ENCODE measurements around the gene NDUFAF2.
"Not testable (repeated sequence)": the region's sequence is repeated elsewhere in the genome, so short reads cannot be mapped to it uniquely, and the experiment has no call there.

NDUFAF2 gene

DNA sequence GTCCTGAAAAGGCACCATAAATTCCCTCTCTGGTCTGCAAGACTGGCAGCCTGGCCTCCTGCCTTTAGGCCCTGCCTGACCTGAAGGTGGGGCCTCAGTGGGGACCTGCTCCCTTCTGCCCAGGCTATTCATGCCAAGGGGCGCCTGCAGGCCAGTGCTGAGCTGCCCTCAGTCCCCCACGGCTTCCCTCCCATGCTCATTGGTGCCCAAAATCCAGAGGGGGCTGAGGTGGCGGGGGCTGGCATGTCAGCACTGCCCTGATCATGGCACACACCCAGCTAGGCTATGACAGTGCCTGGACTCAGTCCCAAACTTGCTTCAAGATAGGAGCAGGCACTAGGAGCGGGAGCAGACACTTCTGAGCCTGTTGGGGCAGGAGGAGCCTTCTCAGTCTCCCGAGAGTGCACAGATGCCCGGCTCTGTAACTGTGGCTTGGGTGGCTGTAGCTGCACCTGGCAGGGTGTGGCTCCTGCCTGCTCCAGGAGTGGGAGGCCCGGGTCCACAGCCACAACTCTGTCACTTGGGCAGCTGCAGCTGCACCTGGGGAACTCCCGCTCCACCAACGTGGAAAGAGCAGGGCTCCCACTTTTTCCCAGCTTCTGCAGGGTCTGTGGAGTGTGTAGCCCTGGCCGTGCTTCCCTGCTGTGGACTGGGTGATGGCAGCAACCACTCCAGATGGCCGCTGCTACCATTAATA, 49.0 kb downstream of the NDUFAF2 start:
- DNase-seq = no peak

DNA sequence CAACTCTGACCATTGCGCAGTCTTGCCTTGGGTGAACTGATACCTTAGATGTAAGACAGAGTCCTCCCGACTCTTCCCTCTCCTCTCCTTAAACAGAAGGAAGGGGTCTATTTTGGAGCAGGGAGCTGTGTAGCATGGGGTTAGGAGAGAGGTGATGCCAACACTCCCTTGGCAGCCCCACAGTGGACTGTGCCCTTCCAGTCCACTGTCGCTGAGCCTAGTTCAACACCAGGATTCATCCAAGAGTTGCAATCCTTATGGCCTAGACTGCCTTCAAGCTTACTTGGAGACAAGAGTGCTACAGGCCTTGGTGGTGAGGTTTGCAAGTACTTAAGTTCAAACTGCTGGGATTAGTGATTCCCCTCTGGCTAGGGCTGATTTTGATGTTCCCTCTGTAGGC, 51.4 kb downstream of the NDUFAF2 start:
- DNase-seq = no peak

DNA sequence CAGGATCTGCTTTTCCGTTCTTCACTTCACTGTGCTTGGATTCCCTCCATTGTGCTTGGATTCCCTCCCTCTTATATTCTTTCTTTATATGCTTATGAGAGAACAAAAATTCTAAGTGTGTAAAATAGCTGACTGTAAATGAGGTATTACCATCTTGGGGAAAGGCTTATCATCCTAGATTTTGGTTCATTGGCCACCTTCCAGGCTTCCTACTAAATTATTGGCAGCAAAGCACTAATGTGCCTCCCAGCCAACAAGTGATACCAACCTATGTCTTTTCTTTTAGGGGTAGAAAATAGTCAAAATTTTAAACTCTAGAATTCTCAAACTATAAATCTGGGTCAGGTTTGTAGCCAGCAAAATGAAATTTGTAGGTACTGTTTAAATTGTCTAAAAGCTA, 52.7 kb downstream of the NDUFAF2 start:
- DNase-seq = peak; percentile 22

DNA sequence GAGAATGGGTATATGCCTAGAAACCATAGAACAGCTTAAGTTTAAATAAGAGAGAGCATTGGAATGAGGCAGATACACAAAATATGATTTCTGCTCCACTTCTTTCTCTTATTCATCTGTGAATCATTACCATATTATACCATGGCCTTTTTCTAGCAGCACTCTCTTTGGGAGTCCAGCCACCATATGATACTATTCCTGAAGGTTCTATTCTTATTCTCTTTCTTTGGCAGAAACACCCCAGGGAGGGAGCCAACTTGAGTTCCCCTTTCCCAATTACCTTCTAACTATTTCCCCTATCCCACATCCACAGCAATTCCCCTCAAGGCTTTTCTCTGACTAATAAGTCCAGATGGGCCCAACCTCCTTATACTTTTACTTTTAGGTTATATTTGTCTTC, 55.9 kb downstream of the NDUFAF2 start:
- DNase-seq = no peak

DNA sequence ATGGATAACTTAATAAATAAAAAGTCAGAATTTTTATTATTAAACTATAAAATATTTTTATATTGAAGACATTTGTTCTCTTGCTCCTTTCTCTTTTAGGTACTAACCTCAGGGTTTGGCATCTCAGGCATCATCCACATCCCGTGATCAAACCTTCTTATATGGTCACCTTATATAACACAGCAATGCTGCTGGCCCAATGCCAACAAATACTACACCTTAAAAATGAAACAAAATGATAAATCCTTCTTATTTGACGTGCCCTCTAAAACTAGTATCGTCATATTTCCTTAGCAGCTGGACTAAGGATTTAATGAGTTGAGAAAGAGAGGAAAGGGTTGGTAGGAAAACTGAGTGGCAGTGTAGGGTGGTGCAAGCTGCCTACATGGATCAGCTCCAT, 56.6 kb downstream of the NDUFAF2 start:
- peak; percentile 6 for DNase-seq

DNA sequence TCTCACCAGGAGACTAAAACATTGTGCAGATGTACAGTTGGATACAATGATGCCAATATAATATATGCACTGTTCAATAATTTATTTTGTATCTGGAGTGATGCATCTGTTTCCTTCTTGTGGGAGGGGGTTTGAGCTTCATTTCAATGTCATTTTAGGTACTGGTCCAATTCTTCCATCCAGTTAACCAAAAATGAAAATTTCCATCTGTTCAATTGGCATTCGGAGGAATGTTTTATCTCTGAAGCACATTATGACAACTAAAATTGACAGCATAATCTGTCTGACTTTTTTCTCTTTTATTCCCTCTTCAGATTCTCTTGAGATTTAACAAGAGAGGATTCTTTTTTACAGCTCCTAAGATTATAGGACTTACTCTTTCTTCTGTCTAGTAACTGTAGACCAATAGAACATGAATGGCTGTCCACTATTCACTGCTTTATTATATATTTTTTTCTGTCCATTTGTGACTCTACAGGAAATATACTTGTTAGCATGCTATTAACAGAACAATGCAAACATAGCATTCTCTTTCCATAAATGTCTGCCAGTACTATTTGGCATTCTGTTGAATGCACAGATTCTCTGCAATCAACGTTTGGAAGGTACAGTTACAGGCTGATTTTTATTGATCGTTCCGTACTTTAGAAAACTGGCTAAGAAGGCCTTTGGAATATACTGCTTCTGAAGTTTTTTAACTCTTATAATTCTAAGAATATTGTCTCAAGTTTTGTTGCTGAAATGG, 57.8 kb downstream of the NDUFAF2 start:
- DNase-seq = no peak

DNA sequence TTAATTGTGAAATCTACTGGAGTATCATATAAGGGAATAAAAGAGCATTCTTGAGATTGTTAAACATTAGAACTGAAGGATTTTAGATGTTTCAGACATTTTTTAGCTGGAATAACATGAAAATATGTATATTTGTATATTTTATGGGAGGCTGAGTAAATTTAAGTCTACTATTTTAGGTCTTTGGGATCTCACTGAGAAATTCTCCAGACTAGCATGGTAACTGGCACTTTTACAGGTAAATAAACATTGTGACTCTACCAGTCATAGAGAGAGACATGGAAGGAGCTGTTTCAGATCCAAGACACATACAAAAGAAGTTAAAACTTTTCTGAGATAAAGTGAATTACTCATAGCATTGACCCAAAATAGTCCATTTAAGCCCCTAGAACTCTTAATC, 59.4 kb downstream of the NDUFAF2 start:
- DNase-seq = no peak

DNA sequence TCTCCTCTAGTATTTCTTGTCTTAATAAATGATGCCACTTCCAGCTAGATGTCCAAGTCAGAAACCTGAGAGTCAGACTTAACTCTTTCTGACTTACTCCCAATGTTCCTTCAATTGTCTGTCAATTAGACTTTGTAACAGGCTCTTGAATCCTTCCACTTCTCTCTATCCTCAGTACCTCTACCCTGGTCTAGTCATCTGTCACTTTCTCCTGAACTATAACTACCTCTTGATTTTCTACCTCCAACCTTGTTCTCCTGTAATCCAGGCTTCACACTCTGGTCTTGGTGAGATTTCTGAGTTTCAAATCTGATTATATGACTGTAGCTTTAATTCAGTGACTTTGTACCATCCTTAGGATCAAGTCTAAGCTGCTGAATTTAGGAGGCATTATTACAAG, 64.9 kb downstream of the NDUFAF2 start:
- no peak for DNase-seq

DNA sequence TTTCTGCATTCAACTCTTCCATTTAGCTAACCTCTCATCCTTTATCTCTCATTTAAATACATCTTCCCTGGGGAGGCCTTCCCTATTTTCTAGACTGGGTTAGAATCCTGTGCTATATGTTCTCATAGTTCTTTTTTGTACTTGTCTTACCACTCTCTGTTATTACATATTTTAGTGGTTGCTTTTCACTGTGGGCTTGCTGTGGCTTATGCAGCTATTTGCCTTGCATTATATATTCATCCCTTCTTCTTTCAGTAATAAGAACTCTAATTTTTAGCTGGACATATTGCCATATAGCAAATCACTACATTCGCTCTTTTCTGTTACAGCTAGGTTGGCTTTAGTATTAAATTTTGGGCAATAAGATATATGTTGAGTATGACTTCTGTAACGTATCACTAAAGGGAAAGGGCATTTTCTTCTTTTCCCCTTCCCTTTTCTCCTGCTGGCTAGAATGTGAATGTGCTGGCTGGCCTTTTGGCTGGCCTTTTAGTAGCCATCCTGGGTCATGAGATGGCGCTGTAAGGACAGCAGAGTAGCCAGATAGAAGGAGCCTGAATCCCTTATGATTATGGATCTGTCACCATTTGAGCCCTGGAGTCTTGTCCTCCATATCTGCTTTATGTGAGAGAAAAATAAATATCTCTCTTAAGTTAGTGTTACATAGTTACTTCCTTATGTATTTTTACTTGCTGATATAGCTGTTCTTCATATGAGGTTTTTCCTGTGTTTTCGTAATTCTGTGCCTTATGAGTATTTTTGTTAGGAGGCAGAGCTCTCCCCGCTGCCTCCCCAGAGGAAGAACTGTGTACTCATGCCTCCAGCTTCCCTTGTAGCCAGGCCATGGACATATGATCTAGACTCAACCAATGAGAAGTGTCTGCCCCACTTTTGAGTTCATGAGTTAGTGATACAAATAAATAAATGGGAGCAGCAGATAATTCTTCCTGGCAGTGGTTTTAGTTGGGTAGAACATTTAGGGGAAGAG, 65.8 kb downstream of the NDUFAF2 start:
- peak; percentile 12 for DNase-seq

DNA sequence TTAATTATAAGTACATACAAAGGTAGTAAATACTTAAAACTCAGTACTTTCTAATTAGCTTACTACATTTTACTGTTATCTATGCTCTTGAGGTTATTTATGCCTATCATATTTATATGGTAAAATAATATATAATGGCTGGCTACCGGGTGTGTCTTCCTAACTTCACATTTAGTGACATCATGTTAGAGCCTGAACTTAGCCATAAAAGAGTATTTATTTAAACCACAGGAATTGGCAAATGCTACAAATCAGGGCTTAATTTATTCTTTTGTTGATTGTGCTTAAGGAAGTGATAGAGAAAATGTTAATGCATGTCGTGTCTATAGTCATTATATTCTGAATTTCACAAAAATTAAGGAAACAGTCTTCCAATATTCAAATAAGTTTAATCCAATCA, 73.1 kb downstream of the NDUFAF2 start:
- DNase-seq = no peak

DNA sequence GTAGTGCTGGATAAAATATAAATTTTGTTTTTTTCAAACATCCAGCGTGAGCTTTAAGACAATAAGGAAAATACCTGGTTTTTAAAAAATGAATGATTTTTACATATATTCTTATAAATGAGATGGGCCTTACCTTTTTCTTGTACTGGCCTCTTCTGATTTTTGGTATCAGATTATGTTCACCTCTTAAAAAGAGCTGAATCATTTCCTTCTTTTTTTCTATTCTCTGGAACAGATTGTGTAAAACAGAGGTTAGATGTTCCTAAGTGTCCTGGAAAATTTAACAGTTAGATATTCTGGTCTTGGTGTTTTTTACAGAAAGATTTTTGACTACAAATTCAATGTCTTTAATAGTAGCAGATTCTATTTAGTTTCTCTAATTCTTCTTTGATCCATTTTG, 74.6 kb downstream of the NDUFAF2 start:
- no peak for DNase-seq

DNA sequence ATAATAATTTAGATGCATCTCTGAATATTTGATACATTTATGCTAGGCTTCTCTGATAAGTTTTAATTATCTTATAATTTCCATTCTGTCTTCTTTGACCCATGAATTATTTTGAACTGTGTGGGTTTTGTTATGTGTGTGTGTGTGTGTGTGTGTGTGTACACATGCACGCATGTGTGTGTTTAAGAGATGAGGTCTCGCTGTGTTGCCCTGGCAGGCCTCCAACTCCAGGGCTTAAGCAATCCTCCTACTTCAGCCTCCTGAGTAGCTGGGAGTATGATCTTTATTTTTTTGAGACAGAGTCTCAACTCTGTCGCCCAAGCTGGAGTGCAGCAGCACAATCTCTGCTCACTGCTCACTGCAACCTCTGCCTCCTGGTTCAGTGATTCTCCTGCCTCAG, 75.4 kb downstream of the NDUFAF2 start:
- DNase-seq = no peak

DNA sequence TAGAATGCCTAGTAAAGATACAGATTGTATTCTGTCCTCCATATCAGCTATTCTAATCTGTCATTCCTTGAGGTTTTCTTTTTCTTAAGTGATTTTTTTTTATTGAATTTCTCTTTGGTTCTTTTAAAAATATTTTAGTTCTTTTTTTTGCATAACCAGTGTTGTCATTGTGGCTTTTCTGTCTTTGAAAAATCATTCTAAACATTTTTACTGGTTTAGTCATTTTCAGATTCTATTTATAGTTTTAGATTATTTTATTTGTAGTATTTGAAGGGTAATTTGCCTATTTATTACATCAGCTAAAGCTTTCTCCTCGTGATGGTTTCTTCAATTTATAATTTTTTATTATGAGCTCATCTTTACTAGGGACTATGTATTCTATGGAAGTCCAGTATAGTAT, 78.1 kb downstream of the NDUFAF2 start:
- DNase-seq = no peak

DNA sequence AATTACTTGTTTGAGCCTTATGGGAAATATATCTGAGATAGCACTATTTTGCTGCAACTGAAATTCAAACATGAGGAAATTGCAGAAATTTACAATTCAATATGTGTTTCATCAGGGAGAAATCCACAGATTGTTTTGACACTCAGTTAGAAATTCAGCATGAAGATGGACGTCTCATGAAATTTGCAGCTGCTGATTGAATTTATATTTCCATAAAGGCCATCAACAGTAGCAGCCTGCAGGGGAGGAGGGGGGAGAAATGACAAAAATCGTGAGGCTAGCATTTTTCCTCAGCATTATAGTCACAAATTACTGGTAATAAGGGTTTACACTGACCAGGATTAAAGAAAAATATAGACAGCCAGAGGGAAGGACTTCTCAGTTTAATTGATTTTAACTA, 81.0 kb downstream of the NDUFAF2 start:
- no peak for DNase-seq

DNA sequence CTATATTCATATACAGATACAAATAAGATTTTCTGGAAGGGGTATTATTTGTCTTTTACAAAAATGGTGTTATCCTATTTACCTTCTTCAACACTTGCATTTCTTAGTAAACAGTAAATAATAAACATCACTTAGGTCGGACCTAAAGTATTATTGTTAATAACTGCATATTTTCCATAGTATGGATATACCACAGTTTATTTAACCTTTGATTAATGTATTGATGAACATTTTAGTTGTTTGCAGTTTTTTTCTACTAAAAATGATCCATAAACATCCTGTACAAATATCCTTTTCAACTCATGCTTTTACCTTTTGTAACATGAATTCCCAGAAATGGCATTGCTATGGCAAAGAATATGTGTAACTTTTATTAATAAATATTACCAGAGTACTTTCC, 83.4 kb downstream of the NDUFAF2 start:
- no peak for DNase-seq

DNA sequence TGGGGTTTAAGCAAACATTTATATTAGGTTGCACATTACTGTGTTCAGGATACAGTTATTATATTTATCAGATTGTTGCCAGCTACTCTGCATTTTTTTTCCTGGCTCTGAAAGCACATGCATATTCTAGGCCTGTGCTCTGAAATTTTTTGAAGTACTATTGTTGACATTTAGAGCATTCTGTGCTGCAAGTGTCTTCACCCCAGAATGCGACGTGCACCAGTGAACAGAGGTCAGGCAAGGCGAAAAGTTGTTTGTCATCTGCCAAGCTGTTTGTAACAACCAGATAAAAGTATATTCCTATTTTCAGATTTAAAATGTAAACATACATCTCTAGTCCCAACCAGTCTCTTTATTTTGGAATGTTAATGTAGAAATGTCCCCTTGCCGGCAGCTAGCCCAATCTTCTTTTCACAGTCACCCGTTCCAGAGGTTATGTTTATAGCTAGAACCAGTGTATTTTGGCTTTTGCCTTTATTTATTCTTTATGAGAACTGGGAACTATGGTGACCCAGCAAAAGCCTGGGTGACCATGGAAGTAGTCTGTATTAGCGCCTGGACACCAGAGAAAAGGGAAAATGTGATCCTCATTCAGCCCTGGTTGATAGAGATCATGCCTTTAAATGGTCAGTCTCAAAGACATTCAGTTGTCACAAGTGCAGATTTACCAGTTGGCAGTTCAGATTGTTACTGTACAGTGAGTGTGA, 84.6 kb downstream of the NDUFAF2 start:
- DNase-seq = no peak

DNA sequence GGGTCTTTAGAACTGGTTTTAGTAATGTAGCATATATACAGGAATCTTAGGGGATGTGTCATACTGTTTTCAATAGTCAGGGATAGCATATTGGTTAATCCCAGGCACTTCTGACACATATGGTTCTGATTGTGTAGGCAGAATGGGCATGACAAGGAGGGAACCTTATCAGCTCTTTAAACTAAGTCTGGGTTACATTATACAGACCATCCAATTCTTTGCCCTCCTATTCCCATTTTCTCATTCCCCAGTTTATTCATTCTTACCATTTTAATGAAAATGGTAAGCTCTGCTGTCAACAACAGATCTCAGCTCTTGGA, 85.1 kb downstream of the NDUFAF2 start:
- DNase-seq = no peak

DNA sequence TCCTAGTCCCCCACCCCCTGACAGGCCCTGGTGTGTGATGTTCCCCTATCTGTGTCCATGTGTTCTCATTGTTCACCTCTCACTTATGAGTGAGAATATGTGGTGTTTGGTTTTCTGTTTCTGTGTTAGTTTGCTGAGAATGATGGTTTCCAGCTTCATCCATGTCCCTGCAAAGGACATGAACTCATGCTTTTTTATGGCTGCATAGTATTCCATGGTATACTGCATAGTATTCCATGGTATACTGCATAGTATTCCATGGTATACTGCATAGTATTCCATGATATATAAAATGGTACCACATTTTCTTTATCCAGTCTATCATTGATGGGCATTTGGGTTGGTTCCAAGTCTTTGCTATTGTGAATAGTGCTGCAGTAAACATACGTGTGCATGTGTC, 86.3 kb downstream of the NDUFAF2 start:
- not testable (repeated sequence) for DNase-seq

DNA sequence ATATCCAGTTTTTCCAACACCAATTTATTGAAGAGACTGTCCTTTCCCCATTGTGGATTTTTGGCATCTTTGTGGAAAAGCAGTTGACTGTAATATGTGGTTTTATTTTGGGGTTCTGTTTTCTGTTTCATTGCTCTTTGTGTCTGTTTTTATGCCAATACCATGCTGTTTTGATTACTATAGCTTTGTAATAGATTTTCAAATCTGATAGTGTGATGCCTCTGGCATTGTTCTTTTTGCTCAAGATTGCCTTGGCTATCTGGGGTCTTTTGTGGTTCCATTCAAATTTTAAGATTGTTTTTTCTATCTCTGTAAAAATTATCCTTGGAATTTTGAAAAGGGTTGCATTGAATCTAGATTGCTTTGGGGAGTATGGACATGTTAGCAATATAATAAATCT, 99.5 kb downstream of the NDUFAF2 start:
- DNase-seq = no peak

DNA sequence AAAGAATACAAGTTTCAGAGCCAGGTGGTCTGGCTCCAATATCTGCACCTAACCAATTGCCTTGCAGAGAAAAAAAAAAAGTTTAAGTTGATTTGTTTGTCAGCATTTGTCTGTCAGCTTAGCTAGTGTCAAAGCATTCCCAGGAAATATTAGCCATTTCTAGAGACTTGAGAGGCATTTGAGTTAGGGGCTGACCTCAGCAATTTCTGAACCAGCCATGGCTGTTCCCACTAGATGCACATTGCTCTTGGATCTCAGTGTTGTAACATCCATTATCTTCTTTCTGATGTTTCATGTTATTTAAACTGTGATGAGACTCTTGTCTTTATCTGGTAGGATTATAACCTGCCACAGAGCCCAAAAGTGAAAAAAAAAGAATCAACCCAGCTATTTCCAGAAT, 102.3 kb downstream of the NDUFAF2 start:
- no peak for DNase-seq

DNA sequence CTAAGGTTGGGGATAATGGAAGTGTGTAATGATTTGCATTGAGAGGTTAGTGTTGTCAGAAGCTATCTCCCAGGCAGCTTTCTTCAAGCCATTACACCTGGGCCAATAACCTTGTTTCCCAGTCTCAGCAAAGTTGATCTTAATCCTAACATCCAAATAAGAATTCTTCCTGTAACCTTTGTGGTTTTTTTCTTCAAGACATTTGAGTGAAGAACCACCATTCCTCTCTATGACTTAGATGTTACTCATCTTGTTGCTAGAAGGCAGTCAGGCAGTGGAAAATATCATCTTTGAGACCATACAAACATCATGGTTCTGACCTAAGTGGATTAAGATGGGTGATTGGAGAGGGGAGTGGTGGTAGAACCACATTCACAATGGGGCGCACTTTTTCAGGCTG, 103.5 kb downstream of the NDUFAF2 start:
- no peak for DNase-seq

DNA sequence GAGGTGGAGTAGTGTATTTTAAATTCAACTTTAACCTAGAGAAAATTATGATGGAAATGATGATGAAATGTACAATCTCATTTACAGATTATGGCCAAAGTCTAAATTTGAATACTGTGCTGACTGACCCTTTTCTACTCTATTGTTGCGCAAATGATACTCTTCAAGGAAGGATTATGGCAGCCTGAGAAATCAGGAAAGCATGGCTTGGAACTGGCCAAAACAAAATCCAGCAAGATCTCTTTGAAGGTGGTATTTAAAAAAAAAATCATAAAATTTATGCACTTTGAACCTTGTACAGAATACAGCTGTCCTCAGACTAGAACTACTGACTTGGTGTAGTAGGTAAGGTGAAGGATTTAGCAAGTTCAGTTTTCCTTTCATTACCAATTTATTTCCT, 105.3 kb downstream of the NDUFAF2 start:
- no peak for DNase-seq

DNA sequence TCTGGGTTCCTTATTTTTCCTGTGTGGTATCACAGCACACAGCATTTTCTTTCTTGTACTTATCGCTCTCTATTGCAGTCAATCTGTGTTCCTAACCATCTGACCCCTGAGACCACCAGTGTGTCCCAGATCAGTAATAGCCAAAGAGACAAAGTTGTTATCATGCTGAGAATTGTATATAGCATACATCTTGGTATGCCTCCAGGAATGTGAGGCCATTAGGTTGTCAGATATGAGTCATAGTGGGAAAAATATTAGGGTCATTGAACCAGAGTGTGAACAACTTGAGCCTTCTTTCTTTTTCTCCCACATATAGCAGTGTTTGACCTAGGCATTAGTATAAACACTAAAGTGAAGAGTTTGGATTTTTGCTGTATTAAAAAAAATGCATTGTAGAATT, 106.3 kb downstream of the NDUFAF2 start:
- DNase-seq = no peak

Measured in hematopoietic multipotent progenitor cell treated with erythropoietin and hydrocortisone succinate and interleukin-3 and kit ligand, for 6 days (in vitro differentiated cells).